MV-4-11 (cell line): ENCODE measurements around the gene SLC36A2.
A peak's percentile ranks its signal among the peaks of the same experiment; 100 is the strongest.

Experiments
- DNase-seq: peaks from one replicate; lab custom pipeline; 2025; lab: John Stamatoyannopoulos, UW

SLC36A2 gene

DNA sequence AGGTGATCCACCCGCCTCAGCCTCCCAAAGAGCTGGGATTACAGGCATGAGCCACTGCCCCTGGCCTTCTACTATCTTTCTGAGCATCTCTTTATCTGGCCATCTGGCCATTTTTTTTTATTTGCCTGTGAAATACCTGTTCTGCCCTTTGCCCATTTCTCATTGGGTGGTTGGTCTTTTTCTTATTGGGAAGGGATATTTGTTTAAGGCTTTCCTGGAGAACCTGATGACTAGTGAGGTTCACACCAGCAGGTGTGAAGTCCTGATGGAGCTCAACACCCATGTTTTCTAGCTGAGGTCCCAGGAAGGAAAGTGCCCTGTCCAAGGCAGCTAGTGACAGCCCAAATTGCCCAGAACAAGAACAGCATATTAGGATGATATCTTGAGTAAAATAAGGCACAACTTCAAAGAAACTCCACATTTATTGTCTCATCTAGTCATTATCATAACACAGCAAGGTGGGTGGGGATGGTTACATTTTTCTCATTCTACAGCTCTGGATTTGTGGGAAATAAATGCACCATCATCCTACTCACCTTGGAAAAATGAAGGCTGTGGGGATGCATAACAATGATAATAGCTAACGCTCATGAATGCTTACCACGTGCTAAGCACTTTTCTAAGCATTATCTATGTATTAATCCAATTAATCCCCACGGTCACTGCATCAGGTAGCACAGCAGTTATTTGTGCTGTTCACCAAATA is 64.1 kb downstream of the SLC36A2 start:
- no peak for DNase-seq

DNA sequence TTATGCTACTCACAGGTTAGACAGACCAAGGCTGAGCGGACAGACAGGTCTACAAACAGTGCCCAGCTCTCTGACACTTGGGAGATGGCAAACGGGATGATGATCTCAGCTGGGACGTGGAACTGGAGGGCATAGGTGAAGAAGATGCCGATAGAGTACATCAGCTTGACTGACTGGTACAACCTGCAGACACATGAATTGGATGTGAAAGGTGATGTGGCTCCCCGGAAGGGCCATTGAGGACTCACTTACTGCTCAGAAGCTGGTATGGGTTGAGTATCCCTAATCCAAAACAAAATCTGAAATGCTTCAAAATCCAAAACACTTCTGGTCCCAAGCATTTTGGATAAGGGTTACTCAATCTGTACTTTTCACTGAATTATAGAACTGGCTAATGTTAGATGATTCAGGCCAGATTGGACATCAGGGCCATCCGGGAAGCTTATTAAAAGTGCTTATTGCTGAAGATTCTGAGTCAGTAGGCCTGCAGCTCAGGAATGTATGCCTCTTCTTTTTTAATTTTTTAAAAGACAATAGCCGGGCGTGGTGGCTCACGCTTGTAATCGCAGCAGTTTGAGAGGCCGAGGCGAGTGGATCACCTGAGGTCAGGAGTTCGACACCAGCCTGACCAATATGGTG is 66.2 kb downstream of the SLC36A2 start:
- DNase-seq, result no peak

DNA sequence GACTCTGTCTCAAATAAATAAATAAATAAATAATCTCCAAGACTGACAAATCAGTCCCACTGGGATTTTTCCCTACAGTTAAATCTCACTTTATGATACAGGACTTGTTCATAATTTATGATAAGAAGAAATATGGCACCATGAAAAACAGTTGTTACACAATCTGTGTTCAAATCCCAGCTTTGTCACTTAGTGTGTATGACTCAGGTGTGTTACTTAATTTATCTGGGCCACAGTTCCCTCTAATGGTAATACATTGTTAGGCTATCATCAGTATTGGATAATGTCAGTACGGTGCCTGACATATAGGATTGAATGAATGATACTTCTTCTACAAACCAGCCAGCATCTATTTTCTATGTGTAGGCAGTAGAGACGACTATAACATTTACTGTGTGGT is 66.9 kb downstream of the SLC36A2 start:
- no peak for DNase-seq

DNA sequence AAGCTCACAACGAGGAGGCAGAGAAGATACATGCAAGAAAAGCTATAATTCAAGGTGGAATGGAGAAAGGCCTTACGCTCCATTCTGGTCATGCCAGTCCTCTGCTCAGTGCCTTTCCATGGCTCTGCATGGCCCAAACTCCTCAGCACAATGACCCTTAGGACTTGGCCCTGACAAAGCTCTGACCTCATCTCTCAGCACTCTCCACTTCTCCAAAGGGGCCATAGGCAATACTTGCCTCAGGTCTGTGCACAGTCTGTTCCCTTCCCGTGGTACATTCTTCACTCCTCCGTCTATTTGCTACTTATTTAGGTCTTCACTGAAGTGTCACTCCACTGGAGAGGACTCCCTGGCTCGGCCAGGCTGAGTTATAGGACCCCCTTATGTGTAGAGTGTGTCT is 68.5 kb downstream of the SLC36A2 start:
- no peak for DNase-seq

DNA sequence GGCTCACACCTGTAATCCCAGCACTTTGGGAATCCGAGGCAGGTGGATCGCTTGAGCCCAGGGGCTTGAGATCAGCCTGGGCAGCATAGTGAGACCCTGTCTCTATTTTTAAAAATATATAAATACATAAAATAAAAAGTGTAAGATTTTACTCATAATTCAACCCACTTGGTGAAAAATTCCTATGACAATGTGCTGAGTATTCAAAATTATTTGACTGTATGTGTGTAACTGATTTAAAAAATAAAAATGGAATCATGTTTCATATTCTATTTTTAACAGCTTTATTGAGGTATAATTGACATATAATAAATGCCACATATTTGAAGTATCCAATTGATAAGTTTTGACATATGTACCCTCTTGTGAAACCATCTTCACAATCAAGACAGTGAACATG is 71.6 kb downstream of the SLC36A2 start:
- DNase-seq, result no peak

DNA sequence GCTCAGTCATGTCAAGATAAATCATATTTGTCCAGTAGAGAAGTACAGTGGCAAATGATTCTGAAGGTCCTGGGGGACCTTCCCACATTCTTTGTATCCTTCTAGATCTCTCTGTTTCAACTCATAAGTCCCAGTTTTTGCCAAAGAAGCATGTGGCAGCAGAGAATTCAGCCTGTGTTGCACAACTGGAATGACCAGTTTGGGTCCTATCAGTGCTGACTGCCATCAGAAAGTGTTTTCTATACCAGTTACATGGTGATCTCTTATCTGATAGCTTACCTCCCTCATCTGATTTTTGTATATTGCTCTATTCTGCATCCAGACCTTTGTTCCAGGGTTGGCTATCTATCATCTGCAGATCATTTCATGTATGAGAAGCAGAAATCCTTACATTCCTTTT is 72.7 kb downstream of the SLC36A2 start:
- no peak for DNase-seq

DNA sequence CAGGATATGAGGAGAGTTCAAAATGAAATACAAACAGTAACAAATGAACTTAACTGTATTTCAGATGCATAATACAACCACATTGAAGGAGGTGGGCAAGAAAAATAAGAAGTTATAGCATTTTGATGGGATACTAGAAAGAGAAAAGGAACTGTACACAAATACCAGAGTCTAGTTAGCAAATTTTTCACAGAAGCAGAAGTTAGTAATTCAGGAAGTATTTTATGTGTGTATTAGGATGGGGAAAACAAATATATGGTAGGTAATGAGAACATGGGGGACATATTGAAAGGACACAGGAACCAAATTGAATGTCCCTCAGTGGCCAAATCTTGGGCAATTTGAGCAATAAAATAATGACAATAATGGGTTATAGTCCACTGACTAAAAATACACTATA is 76.0 kb downstream of the SLC36A2 start:
- peak; percentile 41 for DNase-seq

DNA sequence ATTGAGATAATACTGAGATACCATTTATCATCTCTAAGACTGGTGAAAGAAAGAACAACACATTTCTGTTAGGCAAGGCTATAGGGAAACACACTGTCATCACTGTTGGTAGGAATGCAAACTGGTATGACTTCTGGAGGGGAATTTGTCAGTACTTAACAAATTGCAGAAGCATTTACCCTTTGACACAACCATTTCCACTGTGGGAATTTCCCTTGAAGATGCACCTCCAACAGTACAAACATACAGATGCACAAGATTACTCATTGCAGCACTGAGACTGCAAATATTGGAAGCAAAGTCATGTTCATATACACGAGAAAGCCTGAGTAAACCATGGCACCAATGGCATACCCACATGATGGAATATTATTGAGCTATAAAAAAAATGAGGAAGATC is 76.8 kb downstream of the SLC36A2 start:
- no peak for DNase-seq

DNA sequence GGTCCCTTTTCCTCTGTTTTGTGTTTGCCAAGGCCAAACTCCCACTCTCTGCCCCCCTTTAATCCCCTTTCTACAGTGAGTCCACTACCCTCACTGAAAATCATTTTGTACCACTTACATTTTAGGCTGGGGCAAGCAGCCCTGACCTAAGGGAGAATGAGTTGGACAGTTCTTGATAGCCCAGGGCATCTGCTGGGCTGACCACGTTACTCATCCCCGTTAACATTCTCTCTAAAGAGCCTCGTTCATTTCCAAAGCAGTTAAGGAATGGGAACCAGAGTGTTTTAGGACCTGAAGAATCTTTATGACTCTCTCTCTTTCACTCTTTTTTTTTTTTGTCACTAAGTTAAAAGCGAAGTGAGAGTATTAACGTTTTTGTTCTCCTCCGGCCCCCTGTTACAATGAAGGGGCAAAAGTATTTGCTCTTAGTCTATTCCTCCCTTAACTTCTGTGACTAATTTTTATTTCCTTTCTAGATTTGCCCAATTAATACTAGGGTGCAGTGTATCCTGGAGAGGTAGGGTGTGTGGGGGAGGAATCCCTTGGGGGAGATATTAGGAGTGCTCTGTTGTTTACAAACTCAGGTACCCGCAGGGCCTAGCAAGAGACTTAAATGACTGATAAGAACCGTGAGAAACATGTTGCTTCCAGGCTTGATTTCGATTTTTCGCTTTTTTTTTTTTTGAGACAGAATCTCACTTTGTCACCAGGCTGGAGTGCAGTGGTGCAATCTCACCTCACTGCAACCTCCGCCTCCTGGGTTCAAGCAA is 79.7 kb downstream of the SLC36A2 start:
- no peak for DNase-seq
